BJ (cell line): Measurements from ENCODE around the gene NMT1. TPM values are rescaled to one million over a fixed set of nuclear protein-coding genes. Genes with fewer than 3 reads are reported as not detected.

Experiments
- CTCF ChIA-PET: fragments of 350-600 bp; formaldehyde crosslinking; extraction: SDS; loops from one replicate; lab custom pipeline; 2021; ENCODE audit warnings: antibody characterized with exemption, inconsistent platforms; lab: Yijun Ruan, JAX
- POLR2A ChIA-PET: fragments of 300-600 bp; sonication (Branson Sonifier 250); formaldehyde crosslinking; extraction: SDS; loops from one replicate; lab custom pipeline; 2021; ENCODE audit warnings: antibody characterized with exemption; lab: Charles Lee
- DNase-seq: peaks from one replicate; pipeline ENCODE4 v3.0.0-alpha.2; 2011; ENCODE audit warnings: low read depth
- H3K27me3 ChIP-seq: 2 replicates; pipeline ENCODE4 v1.6.0; 2011; ENCODE audit warnings: low read length; ENCODE audit not compliant: control insufficient read depth, insufficient read depth
- H3K36me3 ChIP-seq: 2 replicates; pipeline ENCODE4 v1.5.1; 2011; ENCODE audit warnings: low read length; ENCODE audit not compliant: control insufficient read depth, insufficient read depth
- H3K4me3 ChIP-seq: 2 replicates; pipeline ENCODE4 v1.5.1; 2011; ENCODE audit warnings: low read depth, mild to moderate bottlenecking, control low read depth, low read length
- CTCF ChIP-seq: IDR thresholded peaks from 2 replicates; pipeline ENCODE4 v1.5.1; 2011; ENCODE audit warnings: low read depth, mild to moderate bottlenecking, control low read depth, inconsistent platforms, low read length, moderate library complexity; ENCODE audit not compliant: insufficient read depth
- polyA plus RNA-seq: library from polyadenylated mRNA; depleted of rRNA; stranded (reverse); fragments of >200 nt; gene quantifications from 2 replicates; pipeline ENCODE4 v1.2.3, GENCODE V29; 2011

Gene NMT1
- polyA plus RNA-seq, 1 experiment = 62.5 TPM

DNA sequence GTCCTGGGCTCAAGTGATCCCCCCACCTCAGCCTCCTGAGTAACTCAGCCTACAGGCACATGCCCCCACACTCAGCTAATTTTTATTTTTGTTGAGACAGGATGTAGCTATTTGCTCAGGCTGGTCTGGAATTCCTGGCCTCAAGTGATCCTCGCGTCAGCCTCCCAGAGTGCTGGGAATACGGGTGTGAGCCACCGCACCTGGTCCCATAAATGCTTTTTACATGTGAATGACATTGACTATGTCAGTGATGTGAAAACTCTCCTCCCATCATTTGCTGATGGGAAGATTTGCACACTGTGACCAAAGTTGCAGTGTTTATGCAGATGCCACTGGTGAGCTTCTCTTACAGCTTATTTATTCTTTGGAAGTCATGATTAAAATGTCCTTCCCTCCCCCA, 56.2 kb downstream of the NMT1 start:
- H3K4me3 ChIP-seq = no peak overlapping the region
- POLR2A ChIA-PET = no interaction called here
- no peak for TF ChIP-seq CTCF
- DNase-seq = no peak
- peaks cover 28% of the 10 kb centered on the region for H3K36me3 ChIP-seq
- no peaks in the 10 kb centered on the region for H3K27me3 ChIP-seq
- CTCF ChIA-PET = interaction anchor here (0.7 to 4.0 kb wide), 7 partner anchors 9 to 199 kb away, joined by 3 to 19 read pairs (median 7); partner anchors contain the start of genes ACBD4 and PLCD3

- Histone ChIP-seq H3K4me3 (no peak overlapping the region), H3K36me3 (peaks cover 21% of the 10 kb centered on the region), H3K27me3 (no peaks in the 10 kb centered on the region)
- no peak for TF ChIP-seq CTCF
- ChIA-PET POLR2A (no interaction called here), CTCF (interaction anchor here (0.7 to 4.0 kb wide), 9 partner anchors 10 to 199 kb away, joined by 3 to 19 read pairs (median 7); partner anchors contain the start of genes ACBD4 and PLCD3)
- DNase-seq = no peak
These were observed 56.9 kb downstream of the NMT1 start for GRCh38 chr17:45117848-45118646.

GRCh38 chr17:45118691-45119090, 57.6 kb downstream of the NMT1 start:
- Histone ChIP-seq H3K27me3 (no peaks in the 10 kb centered on the region), H3K36me3 (peaks cover 20% of the 10 kb centered on the region), H3K4me3 (no peak overlapping the region)
- no peak for DNase-seq
- ChIA-PET CTCF (interaction anchor here (1.0 to 4.0 kb wide), 7 partner anchors 10 to 200 kb away, joined by 3 to 19 read pairs (median 10); partner anchors contain the start of genes ACBD4 and PLCD3), POLR2A (no interaction called here)
- no peak for TF ChIP-seq CTCF

DNA sequence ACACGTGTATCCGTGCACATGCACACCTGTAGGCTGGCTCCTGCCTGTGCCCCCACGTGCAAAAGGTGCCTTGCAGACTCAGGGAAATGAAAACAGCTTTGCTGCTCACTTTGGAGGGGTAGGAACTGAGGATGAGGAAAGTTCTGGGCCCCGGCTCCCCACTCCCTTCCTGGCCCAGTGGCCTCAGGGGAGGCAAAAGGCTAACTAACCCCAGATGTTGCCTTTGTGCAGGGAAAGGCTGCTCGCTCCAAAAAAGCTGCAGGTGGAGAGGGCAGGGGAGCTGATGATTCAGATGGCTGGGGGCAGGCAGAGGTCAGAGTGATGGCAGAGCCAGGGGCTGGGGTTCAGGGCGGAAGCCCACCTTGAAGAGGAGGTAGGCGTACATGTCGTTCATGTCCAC, 58.8 kb downstream of the NMT1 start:
- H3K36me3 ChIP-seq = peaks cover 19% of the 10 kb centered on the region
- TF ChIP-seq CTCF = no peak
- no peak for DNase-seq
- no peaks in the 10 kb centered on the region for H3K27me3 ChIP-seq
- CTCF ChIA-PET = interaction anchor here (0.7 to 4.0 kb wide), 6 partner anchors 12 to 69 kb away, joined by 3 to 19 read pairs (median 8); partner anchors contain the start of genes ACBD4 and PLCD3
- H3K4me3 ChIP-seq = no peak overlapping the region
- POLR2A ChIA-PET = no interaction called here

- no peak for DNase-seq
- ChIA-PET CTCF (interaction anchor here (0.7 to 2.7 kb wide), 6 partner anchors 9 to 70 kb away, joined by 3 to 10 read pairs (median 5); partner anchors contain the start of genes ACBD4 and PLCD3), POLR2A (no interaction called here)
- no peak overlapping the region for H3K4me3 ChIP-seq
- no peak for TF ChIP-seq CTCF
- H3K27me3 ChIP-seq = no peaks in the 10 kb centered on the region
- H3K36me3 ChIP-seq = peaks cover 17% of the 10 kb centered on the region
These were observed 59.4 kb downstream of the NMT1 start for GRCh38 chr17:45120558-45120957.
